Type B pancreatic cell (in vitro differentiated cells): ENCODE results near the gene SERINC2. TPM values are rescaled to one million over a fixed set of nuclear protein-coding genes. Genes with fewer than 3 reads are reported as not detected.
A peak's percentile ranks its signal among the peaks of the same experiment; 100 is the strongest.

ENCODE experiments used
- DNase-seq: peaks from one replicate; pipeline ENCODE4 v3.0.0; 2021; ENCODE audit warnings: mixed read lengths; ENCODE audit not compliant: unreplicated experiment; ENCODE audit errors: extremely low spot score
- H3K27ac Mint-ChIP-seq: 2 replicates; pipeline ENCODE4 v1.8.0; 2021; ENCODE audit warnings: mild to moderate bottlenecking, mixed read lengths
- H3K27me3 Mint-ChIP-seq: 2 replicates; pipeline ENCODE4 v1.8.0; 2021; ENCODE audit warnings: mixed read lengths
- H3K36me3 Mint-ChIP-seq: 2 replicates; pipeline ENCODE4 v1.8.0; 2021; ENCODE audit warnings: mixed read lengths
- H3K4me1 Mint-ChIP-seq: one replicate; pipeline ENCODE4 v1.8.0; 2021; ENCODE audit warnings: mixed read lengths; ENCODE audit not compliant: unreplicated experiment
- H3K4me3 Mint-ChIP-seq: 2 replicates; pipeline ENCODE4 v1.8.0; 2021; ENCODE audit warnings: mild to moderate bottlenecking, mixed read lengths
- H3K9me3 Mint-ChIP-seq: 2 replicates; pipeline ENCODE4 v1.8.0; 2021; ENCODE audit warnings: mixed read lengths
- CTCF ChIP-seq: fragments of 200-600 bp; sonication (generic); conservative IDR thresholded peaks from 2 replicates; pipeline ENCODE4 v1.5.0; 2021; ENCODE audit warnings: antibody characterized with exemption, mild to moderate bottlenecking
- total RNA-seq: library from RNA; stranded (reverse); gene quantifications from 2 replicates; pipeline ENCODE4 v1.2.1, GENCODE V29; 2021; ENCODE audit warnings: low replicate concordance

Gene SERINC2
- total RNA-seq, 1 donor from 2014 or later = 77.7 TPM

- H3K27ac Mint-ChIP-seq = no peak overlapping the region
- peak overlapping the region; percentile 7 for H3K4me3 Mint-ChIP-seq
- DNase-seq = no peak
- peak; percentile 57 for TF ChIP-seq CTCF
- peaks cover 19% of the 10 kb centered on the region for H3K4me1 Mint-ChIP-seq
- H3K27me3 Mint-ChIP-seq = no peaks in the 10 kb centered on the region
- no peaks in the 10 kb centered on the region for H3K9me3 Mint-ChIP-seq
- H3K36me3 Mint-ChIP-seq = no peaks in the 10 kb centered on the region
These were observed 16.2 kb upstream of the SERINC2 start for GRCh38 chr1:31396633-31397351.

GRCh38 chr1:31397360-31398095, 15.5 kb upstream of the SERINC2 start:
- no peaks in the 10 kb centered on the region for H3K36me3 Mint-ChIP-seq
- no peaks in the 10 kb centered on the region for H3K9me3 Mint-ChIP-seq
- H3K27ac Mint-ChIP-seq = no peak overlapping the region
- no peak for TF ChIP-seq CTCF
- DNase-seq = no peak
- peaks cover 19% of the 10 kb centered on the region for H3K4me1 Mint-ChIP-seq
- no peaks in the 10 kb centered on the region for H3K27me3 Mint-ChIP-seq
- no peak overlapping the region for H3K4me3 Mint-ChIP-seq

- H3K27ac Mint-ChIP-seq = no peak overlapping the region
These were observed 14.8 kb upstream of the SERINC2 start for GRCh38 chr1:31398246-31398645.

GRCh38 chr1:31399976-31400375, 13.0 kb upstream of the SERINC2 start:
- Mint-ChIP-seq H3K27ac (no peak overlapping the region), H3K4me3 (no peak overlapping the region), H3K4me1 (peaks cover 13% of the 10 kb centered on the region), H3K36me3 (no peaks in the 10 kb centered on the region), H3K9me3 (no peaks in the 10 kb centered on the region), H3K27me3 (no peaks in the 10 kb centered on the region)
- TF ChIP-seq CTCF = no peak
- DNase-seq = no peak

More at GRCh38 chr1:31398246-31398645, 14.8 kb upstream of the SERINC2 start:
- DNase-seq = no peak
- no peaks in the 10 kb centered on the region for H3K36me3 Mint-ChIP-seq
- no peak for TF ChIP-seq CTCF
- no peaks in the 10 kb centered on the region for H3K27me3 Mint-ChIP-seq
- H3K9me3 Mint-ChIP-seq = no peaks in the 10 kb centered on the region
- H3K4me3 Mint-ChIP-seq = no peak overlapping the region
- peaks cover 19% of the 10 kb centered on the region for H3K4me1 Mint-ChIP-seq

- H3K4me3 Mint-ChIP-seq = no peak overlapping the region
- DNase-seq = no peak
These were observed 12.6 kb upstream of the SERINC2 start for GRCh38 chr1:31400393-31400792.

More at GRCh38 chr1:31400393-31400792, 12.6 kb upstream of the SERINC2 start:
- Mint-ChIP-seq H3K27ac (no peak overlapping the region), H3K4me1 (peaks cover 13% of the 10 kb centered on the region), H3K9me3 (no peaks in the 10 kb centered on the region), H3K36me3 (no peaks in the 10 kb centered on the region), H3K27me3 (no peaks in the 10 kb centered on the region)
- TF ChIP-seq CTCF = no peak
